ENCODE results near the gene SPATS2. TPM values are rescaled to one million over a fixed set of nuclear protein-coding genes. Genes with fewer than 3 reads are reported as not detected.

The SPATS2 gene
- total RNA-seq, 2 donors from 2014 or later, result 11.5 to 31.4 TPM

- H3K4me1 ChIP-seq (ENCODE audit: control insufficient read depth in 1 of 2, low read depth in 2 of 2), result peaks cover 25 to 38% of the 10 kb centered on the region in 2 donors
- no peaks in the 10 kb centered on the region for H3K9me3 ChIP-seq
- no peak for TF ChIP-seq CTCF (IDR thresholded peaks at IDR 0.05)
- peaks cover 18% of the 10 kb centered on the region for H3K27me3 ChIP-seq (replicated peaks; ENCODE audit: insufficient read depth)
- no peak overlapping the region for H3K4me3 ChIP-seq
- DNase-seq (ENCODE audit: low spot score) (no peak), ATAC-seq (ENCODE audit: insufficient number of reproducible peaks, low FRiP score, low read depth) (no peak)
- H3K36me3 ChIP-seq, result no peaks in the 10 kb centered on the region
- H3K27ac ChIP-seq, result no peak overlapping the region
Observed at GRCh38 chr12:49340971-49341776, 26.1 kb upstream of the SPATS2 start.

- Histone ChIP-seq H3K4me1 (ENCODE audit: control insufficient read depth in 1 of 2, low read depth in 2 of 2) (peaks cover 31 to 41% of the 10 kb centered on the region in 2 donors), H3K36me3 (no peaks in the 10 kb centered on the region), H3K9me3 (no peaks in the 10 kb centered on the region), H3K27me3 (replicated peaks; ENCODE audit: insufficient read depth) (peaks cover 17% of the 10 kb centered on the region), H3K4me3 (peak overlapping the region; percentile 62), H3K27ac (no peak overlapping the region)
- ATAC-seq (ENCODE audit: insufficient number of reproducible peaks, low FRiP score, low read depth), result no peak
- no peak for DNase-seq (ENCODE audit: low spot score)
- TF ChIP-seq CTCF (IDR thresholded peaks at IDR 0.05), result no peak
Observed at GRCh38 chr12:49341777-49342065, 25.5 kb upstream of the SPATS2 start.

DNA sequence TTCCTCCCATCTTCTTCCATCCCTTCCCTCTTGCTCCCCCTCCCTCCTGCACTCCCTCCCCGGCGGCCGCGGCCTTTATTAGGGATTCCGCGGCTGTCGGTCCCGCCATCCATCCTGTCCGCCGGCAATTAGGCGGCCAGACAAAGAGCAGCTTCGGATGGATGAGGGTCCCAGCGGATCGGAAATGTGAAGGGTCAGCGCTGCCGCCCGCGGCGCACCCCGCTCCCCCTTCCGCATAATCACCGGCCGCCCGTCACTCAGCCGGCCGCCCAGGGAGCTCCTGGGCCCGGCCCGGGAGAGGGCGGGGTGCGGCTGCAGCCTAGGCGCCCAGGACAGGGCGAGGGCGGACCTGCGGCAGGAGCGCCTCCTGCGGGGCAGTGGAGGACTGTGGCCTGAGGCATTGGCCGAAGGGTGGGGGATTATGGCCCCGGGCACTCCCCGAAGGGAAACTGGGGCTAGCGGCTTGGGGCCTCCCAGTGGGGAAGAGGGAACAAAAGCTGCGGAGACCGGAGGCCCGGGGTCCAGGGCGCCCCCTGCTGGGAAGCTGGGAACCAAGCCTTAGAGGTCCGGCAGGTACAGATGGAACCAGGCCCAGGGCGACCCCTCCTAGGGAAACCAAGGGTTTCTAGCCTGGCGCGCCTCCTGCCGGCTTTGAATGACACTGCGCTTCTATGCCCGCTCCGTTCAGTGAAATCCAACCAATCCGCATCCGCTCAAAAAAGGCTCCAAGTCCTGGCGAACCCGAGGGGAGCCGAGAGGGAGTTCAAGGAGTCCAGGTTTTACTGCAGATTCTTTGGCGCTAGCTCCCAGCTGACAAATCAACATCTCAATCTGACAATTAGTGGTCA, 25.0 kb upstream of the SPATS2 start:
- DNase-seq (ENCODE audit: low spot score) (no peak), ATAC-seq (ENCODE audit: insufficient number of reproducible peaks, low FRiP score, low read depth) (no peak)
- Histone ChIP-seq H3K27ac (no peak overlapping the region), H3K9me3 (no peaks in the 10 kb centered on the region), H3K36me3 (no peaks in the 10 kb centered on the region), H3K27me3 (replicated peaks; ENCODE audit: insufficient read depth) (peaks cover 23% of the 10 kb centered on the region), H3K4me3 (peak overlapping the region; percentile 62), H3K4me1 (ENCODE audit: control insufficient read depth in 1 of 2, low read depth in 2 of 2) (peaks cover 36 to 41% of the 10 kb centered on the region in 2 donors)
- TF ChIP-seq CTCF (IDR thresholded peaks at IDR 0.05), result peak; percentile 76

DNA sequence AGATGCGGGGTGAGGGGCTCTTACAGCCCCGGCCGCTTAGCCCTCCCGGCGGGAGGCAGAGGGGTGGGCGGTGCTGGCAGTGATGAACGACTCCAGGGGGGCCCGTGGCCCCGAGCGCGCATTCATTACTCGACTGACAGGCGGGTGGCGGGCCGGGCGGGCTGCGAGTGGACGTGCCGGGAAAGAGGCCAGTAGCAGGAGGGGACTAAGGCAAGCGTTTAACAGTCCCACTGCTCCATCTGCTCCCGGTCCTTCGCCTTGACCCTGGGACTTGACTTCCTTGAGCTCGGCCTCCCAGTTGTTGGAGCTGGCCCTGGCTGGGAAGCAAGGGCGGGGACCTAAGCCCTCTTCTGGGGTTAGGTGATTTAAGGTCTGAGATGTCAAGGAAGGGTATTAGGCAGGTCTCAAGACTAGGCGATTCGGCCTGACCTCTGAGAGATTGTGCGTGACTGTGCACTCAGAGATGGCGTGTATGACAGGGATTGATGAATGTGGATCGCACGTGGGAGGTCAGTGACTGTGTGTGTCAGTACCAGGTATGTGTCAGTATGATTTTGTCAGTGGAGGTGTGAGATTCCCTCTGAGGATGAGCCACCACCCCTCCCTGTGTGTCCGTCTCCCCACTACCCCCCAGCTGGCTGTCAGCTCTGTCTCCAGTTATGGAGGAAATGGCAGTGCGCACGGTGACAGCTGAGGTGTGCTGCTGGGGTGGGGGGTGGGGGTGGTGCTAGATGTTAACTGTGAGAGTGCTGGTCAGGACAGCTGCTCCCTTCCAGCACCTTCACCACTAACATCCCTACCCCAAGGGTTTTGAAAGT, 24.1 kb upstream of the SPATS2 start:
- no peak for TF ChIP-seq CTCF (IDR thresholded peaks at IDR 0.05)
- Histone ChIP-seq H3K27ac (no peak overlapping the region), H3K4me3 (peak overlapping the region; percentile 62), H3K27me3 (replicated peaks; ENCODE audit: insufficient read depth) (peaks cover 24% of the 10 kb centered on the region), H3K36me3 (no peaks in the 10 kb centered on the region), H3K9me3 (no peaks in the 10 kb centered on the region), H3K4me1 (ENCODE audit: control insufficient read depth in 1 of 2, low read depth in 2 of 2) (peaks cover 41 to 49% of the 10 kb centered on the region in 2 donors)
- DNase-seq (ENCODE audit: low spot score), result no peak
- ATAC-seq (ENCODE audit: insufficient number of reproducible peaks, low FRiP score, low read depth), result no peak
